HEK293 (cell line): ENCODE results near the gene HSH2D.
A peak's percentile ranks its signal among the peaks of the same experiment; 100 is the strongest.

ENCODE experiments used
- CTCF ChIA-PET: fragments of 350-600 bp; formaldehyde crosslinking; extraction: SDS; loops from one replicate; lab custom pipeline; 2021; ENCODE audit warnings: antibody characterized with exemption; lab: Yijun Ruan, JAX
- POLR2A ChIA-PET: fragments of 300-600 bp; formaldehyde crosslinking; extraction: SDS; loops from one replicate; lab custom pipeline; 2020; ENCODE audit warnings: antibody characterized with exemption, inconsistent platforms; lab: Yijun Ruan, JAX
- H3K27ac ChIP-seq: fragments of 200-500 bp; sonication (Bioruptor generic); 2 replicates; pipeline ENCODE4 v1.5.1; 2014; ENCODE audit warnings: low read depth, low read length, control low read depth, inconsistent platforms; ENCODE audit errors: extremely low read depth
- H3K36me3 ChIP-seq, 2 experiments: fragments of 200-500 bp in 1 of 2; sonication (Bioruptor generic) in 1 of 2; 1 replicate in 1 of 2; 2 replicates in 1 of 2; pipeline ENCODE4 v1.5.1; 2014 to 2017; ENCODE audit warnings: inconsistent platforms in 2 of 2, low read length in 2 of 2; ENCODE audit not compliant: control insufficient read depth in 2 of 2, insufficient read depth in 1 of 2
- H3K4me1 ChIP-seq: fragments of 200-500 bp; sonication (Bioruptor generic); 2 replicates; pipeline ENCODE4 v1.5.1; 2014; ENCODE audit warnings: mild to moderate bottlenecking, low read length, inconsistent platforms; ENCODE audit not compliant: control insufficient read depth, insufficient read depth
- H3K4me3 ChIP-seq: 2 replicates; pipeline ENCODE4 v1.5.1; 2011; ENCODE audit warnings: low read depth, mild to moderate bottlenecking, control low read depth, low read length, moderate library complexity
- H3K9me3 ChIP-seq: fragments of 200-500 bp; sonication (Bioruptor generic); 2 replicates; pipeline ENCODE4 v1.5.1; 2014; ENCODE audit warnings: low read depth, low read length, inconsistent platforms; ENCODE audit not compliant: control insufficient read depth, insufficient read depth
- KLF10 ChIP-seq: fragments of 450-650 bp; IDR thresholded peaks from 2 replicates; pipeline ENCODE4 v1.5.1; 2018; ENCODE audit warnings: missing biosample characterization, mild to moderate bottlenecking, missing genetic modification characterization
- MZF1 ChIP-seq: fragments of 450-650 bp; formaldehyde crosslinking; IDR thresholded peaks from 2 replicates; pipeline ENCODE4 v1.5.1; 2017; ENCODE audit warnings: missing biosample characterization, missing genetic modification characterization, borderline replicate concordance
- PRDM1 ChIP-seq: fragments of 450-650 bp; formaldehyde crosslinking; IDR thresholded peaks from 2 replicates; pipeline ENCODE4; 2016; ENCODE audit warnings: missing biosample characterization, missing genetic modification characterization
- SCRT1 ChIP-seq: fragments of 450-650 bp; formaldehyde crosslinking; IDR thresholded peaks from 2 replicates; pipeline ENCODE4 v1.5.1; 2016; ENCODE audit warnings: missing biosample characterization, missing genetic modification characterization, borderline replicate concordance
- ZNF140 ChIP-seq: fragments of 450-650 bp; formaldehyde crosslinking; IDR thresholded peaks from 2 replicates; pipeline ENCODE4 v1.5.1; 2016; ENCODE audit warnings: missing biosample characterization, missing genetic modification characterization
- ZNF16 ChIP-seq: fragments of 450-650 bp; formaldehyde crosslinking; IDR thresholded peaks from 2 replicates; pipeline ENCODE4 v1.5.1; 2016; ENCODE audit warnings: low read depth, missing biosample characterization, missing genetic modification characterization
- ZNF221 ChIP-seq: fragments of 450-650 bp; formaldehyde crosslinking; IDR thresholded peaks from 2 replicates; pipeline ENCODE4 v1.5.1; 2017; ENCODE audit warnings: missing biosample characterization, missing genetic modification characterization, borderline replicate concordance
- ZNF394 ChIP-seq: fragments of 450-650 bp; formaldehyde crosslinking; IDR thresholded peaks from 2 replicates; pipeline ENCODE4 v1.5.1; 2016; ENCODE audit warnings: missing biosample characterization, missing genetic modification characterization, mild to moderate bottlenecking, moderate library complexity, borderline replicate concordance
- ZNF404 ChIP-seq: fragments of 450-650 bp; formaldehyde crosslinking; IDR thresholded peaks from 2 replicates; pipeline ENCODE4 v1.5.1; 2017; ENCODE audit warnings: missing biosample characterization, missing genetic modification characterization
- ZNF423 ChIP-seq: fragments of 450-650 bp; formaldehyde crosslinking; IDR thresholded peaks from 2 replicates; pipeline ENCODE4 v1.5.1; 2016; ENCODE audit warnings: missing biosample characterization, missing genetic modification characterization
- ZNF549 ChIP-seq: fragments of 450-650 bp; IDR thresholded peaks from 2 replicates; pipeline ENCODE4 v1.5.1; 2018; ENCODE audit warnings: missing biosample characterization, missing genetic modification characterization, mild to moderate bottlenecking, inconsistent platforms, moderate library complexity
- ZNF585B ChIP-seq: fragments of 450-650 bp; formaldehyde crosslinking; IDR thresholded peaks from 2 replicates; pipeline ENCODE4 v1.5.1; 2016; ENCODE audit warnings: missing biosample characterization, missing genetic modification characterization
- ZNF610 ChIP-seq: fragments of 450-650 bp; formaldehyde crosslinking; IDR thresholded peaks from 2 replicates; pipeline ENCODE4 v1.5.1; 2016; ENCODE audit warnings: missing biosample characterization, missing genetic modification characterization, borderline replicate concordance
- ZNF623 ChIP-seq: fragments of 450-650 bp; formaldehyde crosslinking; IDR thresholded peaks from 2 replicates; pipeline ENCODE4 v1.5.1; 2016; ENCODE audit warnings: missing biosample characterization, missing genetic modification characterization
- ZNF785 ChIP-seq: fragments of 450-650 bp; formaldehyde crosslinking; IDR thresholded peaks from 2 replicates; pipeline ENCODE4 v1.5.1; 2016; ENCODE audit warnings: missing biosample characterization, missing genetic modification characterization
- TF ChIP-seq, protein P1 (sequence below): fragments of 450-650 bp; formaldehyde crosslinking; IDR thresholded peaks from 2 replicates; pipeline ENCODE4 v1.5.1; 2016; ENCODE audit warnings: missing biosample characterization, missing genetic modification characterization
- TF ChIP-seq, protein P2 (sequence below): fragments of 450-650 bp; formaldehyde crosslinking; IDR thresholded peaks from 2 replicates; pipeline ENCODE4 v1.5.1; 2016; ENCODE audit warnings: missing biosample characterization, missing genetic modification characterization
- TF ChIP-seq, protein P3 (sequence below): fragments of 450-650 bp; formaldehyde crosslinking; IDR thresholded peaks from 2 replicates; pipeline ENCODE4 v1.5.1; 2016; ENCODE audit warnings: missing biosample characterization, missing genetic modification characterization, low read depth
- TF ChIP-seq, protein P4 (sequence below): fragments of 450-650 bp; formaldehyde crosslinking; conservative IDR thresholded peaks from 2 replicates; pipeline ENCODE4 v1.5.1; 2016; ENCODE audit warnings: low read depth, missing biosample characterization, missing genetic modification characterization

HSH2D gene

DNA sequence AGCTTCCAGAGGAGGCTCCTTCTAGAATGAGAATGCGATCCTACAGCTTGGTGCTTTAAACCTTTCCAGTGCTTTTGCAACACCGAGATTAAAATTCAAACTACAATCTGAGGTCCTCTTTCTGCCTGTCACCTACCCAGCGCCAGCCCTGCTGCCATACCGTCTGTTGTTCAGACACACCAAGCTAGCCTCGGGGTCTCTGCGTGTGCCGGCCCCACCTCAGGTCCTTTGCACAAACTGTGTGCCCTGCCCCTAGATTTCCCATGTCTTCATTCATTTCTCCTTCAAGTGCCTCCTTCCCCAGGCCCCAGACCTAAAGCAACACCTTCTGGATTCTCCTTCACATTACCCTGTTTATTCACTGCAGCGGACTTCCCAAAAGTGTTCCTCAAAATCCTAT is 11.1 kb downstream of the HSH2D start:
- H3K4me3 ChIP-seq: no peak overlapping the region
- no peaks in the 10 kb centered on the region for H3K36me3 ChIP-seq
- ChIA-PET POLR2A (no interaction called here), CTCF (no interaction called here)
- TF ChIP-seq KLF10 (tag by site-specific recombination): no peak
- no peak for TF ChIP-seq ZNF549 (tag by site-specific recombination)
- no peak for TF ChIP-seq ZNF423 (tag by site-specific recombination)
- TF ChIP-seq ZNF585B (tag by site-specific recombination): no peak
- TF ChIP-seq ZNF623 (tag by site-specific recombination): peak; percentile 73
- TF ChIP-seq, protein P1, sequence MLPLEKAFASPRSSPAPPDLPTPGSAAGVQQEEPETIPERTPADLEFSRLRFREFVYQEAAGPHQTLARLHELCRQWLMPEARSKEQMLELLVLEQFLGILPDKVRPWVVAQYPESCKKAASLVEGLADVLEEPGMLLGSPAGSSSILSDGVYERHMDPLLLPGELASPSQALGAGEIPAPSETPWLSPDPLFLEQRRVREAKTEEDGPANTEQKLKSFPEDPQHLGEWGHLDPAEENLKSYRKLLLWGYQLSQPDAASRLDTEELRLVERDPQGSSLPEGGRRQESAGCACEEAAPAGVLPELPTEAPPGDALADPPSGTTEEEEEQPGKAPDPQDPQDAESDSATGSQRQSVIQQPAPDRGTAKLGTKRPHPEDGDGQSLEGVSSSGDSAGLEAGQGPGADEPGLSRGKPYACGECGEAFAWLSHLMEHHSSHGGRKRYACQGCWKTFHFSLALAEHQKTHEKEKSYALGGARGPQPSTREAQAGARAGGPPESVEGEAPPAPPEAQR: no peak
- H3K27ac ChIP-seq: no peak overlapping the region
- H3K9me3 ChIP-seq: no peaks in the 10 kb centered on the region
- H3K4me1 ChIP-seq: no peaks in the 10 kb centered on the region

DNA sequence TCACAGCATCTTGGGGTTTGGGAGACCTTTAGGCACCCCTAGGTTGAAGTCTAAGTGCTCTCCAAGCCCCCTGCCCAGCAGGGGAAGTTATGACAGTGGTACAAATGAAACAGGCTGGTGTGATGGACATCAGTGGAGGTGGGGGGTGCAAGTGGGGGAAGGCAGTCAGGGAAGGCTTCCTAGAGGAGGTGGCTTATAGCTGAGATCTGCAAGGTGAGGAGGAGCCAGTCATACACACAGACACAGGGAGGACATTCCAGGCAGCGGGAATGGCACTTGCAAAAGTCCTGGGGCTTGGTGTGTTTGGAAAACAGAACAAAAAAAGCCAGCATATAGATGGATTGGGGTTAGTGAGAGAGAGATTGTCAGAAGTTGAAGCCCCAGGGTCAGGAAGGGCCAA is 11.6 kb downstream of the HSH2D start:
- no peak for TF ChIP-seq ZNF785 (tag by site-specific recombination)
- TF ChIP-seq PRDM1 (tag by site-specific recombination): no peak
- no peak for TF ChIP-seq ZNF610 (tag by site-specific recombination)
- no peak overlapping the region for H3K27ac ChIP-seq
- no peaks in the 10 kb centered on the region for H3K4me1 ChIP-seq
- H3K9me3 ChIP-seq: no peaks in the 10 kb centered on the region
- H3K36me3 ChIP-seq: no peaks in the 10 kb centered on the region
- CTCF ChIA-PET: interaction anchor here (0.7 kb wide), 1 partner anchor 42 kb away, joined by 3 read pairs; no protein-coding TSS in a partner anchor
- no peak overlapping the region for H3K4me3 ChIP-seq
- POLR2A ChIA-PET: no interaction called here

DNA sequence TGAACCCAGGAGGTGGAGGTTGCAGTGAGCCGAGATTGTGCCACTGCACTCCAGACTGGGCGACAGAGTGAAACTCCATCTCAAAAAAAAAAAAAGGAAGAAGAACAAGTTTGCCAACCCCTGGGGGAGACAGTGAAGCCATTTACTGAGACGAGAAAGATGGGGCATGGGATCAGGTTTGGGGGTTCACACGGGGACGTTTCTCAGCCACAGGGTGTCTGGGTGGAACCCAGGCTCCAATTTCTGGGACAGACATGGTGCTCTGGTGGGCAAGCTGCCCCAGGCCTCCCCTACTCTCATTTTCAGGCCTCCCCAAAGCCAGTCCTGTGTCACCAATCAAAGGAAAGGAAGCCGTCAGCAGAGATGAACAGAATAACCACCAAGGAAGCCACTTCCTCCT is 13.4 kb downstream of the HSH2D start:
- Histone ChIP-seq H3K9me3 (no peaks in the 10 kb centered on the region), H3K4me3 (no peak overlapping the region)
- POLR2A ChIA-PET: no interaction called here
- no peak for TF ChIP-seq ZNF394
- TF ChIP-seq, protein P2, sequence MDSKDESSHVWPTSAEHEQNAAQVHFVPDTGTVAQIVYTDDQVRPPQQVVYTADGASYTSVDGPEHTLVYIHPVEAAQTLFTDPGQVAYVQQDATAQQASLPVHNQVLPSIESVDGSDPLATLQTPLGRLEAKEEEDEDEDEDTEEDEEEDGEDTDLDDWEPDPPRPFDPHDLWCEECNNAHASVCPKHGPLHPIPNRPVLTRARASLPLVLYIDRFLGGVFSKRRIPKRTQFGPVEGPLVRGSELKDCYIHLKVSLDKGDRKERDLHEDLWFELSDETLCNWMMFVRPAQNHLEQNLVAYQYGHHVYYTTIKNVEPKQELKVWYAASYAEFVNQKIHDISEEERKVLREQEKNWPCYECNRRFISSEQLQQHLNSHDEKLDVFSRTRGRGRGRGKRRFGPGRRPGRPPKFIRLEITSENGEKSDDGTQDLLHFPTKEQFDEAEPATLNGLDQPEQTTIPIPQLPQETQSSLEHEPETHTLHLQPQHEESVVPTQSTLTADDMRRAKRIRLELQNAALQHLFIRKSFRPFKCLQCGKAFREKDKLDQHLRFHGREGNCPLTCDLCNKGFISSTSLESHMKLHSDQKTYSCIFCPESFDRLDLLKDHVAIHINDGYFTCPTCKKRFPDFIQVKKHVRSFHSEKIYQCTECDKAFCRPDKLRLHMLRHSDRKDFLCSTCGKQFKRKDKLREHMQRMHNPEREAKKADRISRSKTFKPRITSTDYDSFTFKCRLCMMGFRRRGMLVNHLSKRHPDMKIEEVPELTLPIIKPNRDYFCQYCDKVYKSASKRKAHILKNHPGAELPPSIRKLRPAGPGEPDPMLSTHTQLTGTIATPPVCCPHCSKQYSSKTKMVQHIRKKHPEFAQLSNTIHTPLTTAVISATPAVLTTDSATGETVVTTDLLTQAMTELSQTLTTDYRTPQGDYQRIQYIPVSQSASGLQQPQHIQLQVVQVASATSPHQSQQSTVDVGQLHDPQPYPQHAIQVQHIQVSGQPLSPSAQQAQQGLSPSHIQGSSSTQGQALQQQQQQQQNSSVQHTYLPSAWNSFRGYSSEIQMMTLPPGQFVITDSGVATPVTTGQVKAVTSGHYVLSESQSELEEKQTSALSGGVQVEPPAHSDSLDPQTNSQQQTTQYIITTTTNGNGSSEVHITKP (tag by site-specific recombination): peak; percentile 70
- TF ChIP-seq, all 188 proteins: peak for 1
- CTCF ChIA-PET: no interaction called here
- Histone ChIP-seq H3K36me3 (no peaks in the 10 kb centered on the region), H3K4me1 (no peaks in the 10 kb centered on the region), H3K27ac (no peak overlapping the region)

DNA sequence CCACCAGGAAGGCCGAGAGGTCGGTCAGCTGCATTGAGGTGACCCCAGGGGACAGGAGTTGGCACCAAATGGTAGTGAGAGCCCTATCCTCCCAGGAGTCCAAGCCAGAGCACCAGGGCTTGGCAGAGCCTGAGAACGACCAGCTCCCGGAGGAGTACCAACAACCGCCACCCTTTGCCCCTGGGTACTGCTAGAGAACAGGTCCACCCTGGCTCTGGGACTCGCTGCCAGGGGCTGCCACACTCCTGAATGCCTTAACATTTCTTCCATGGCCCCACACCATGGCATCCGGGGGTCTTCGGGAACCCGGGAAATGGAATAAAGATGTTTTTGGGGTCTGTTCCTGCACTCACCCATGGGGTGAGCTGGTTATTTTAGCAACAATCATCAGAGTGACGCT is 14.1 kb downstream of the HSH2D start:
- no peak overlapping the region for H3K27ac ChIP-seq
- H3K9me3 ChIP-seq: no peaks in the 10 kb centered on the region
- no peaks in the 10 kb centered on the region for H3K36me3 ChIP-seq
- no peaks in the 10 kb centered on the region for H3K4me1 ChIP-seq
- ChIA-PET POLR2A (no interaction called here), CTCF (interaction anchor here (0.7 kb wide), 1 partner anchor 23 kb away, joined by 3 read pairs; no protein-coding TSS in a partner anchor)
- H3K4me3 ChIP-seq: no peak overlapping the region
- no peak for TF ChIP-seq SCRT1 (tag by site-specific recombination)
- TF ChIP-seq ZNF16 (tag by site-specific recombination): no peak
- TF ChIP-seq, protein P3, sequence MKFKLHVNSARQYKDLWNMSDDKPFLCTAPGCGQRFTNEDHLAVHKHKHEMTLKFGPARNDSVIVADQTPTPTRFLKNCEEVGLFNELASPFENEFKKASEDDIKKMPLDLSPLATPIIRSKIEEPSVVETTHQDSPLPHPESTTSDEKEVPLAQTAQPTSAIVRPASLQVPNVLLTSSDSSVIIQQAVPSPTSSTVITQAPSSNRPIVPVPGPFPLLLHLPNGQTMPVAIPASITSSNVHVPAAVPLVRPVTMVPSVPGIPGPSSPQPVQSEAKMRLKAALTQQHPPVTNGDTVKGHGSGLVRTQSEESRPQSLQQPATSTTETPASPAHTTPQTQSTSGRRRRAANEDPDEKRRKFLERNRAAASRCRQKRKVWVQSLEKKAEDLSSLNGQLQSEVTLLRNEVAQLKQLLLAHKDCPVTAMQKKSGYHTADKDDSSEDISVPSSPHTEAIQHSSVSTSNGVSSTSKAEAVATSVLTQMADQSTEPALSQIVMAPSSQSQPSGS (tag by site-specific recombination): no peak
- no peak for TF ChIP-seq ZNF140 (tag by site-specific recombination)
- no peak for TF ChIP-seq ZNF404 (tag by site-specific recombination)
- TF ChIP-seq, protein P4, sequence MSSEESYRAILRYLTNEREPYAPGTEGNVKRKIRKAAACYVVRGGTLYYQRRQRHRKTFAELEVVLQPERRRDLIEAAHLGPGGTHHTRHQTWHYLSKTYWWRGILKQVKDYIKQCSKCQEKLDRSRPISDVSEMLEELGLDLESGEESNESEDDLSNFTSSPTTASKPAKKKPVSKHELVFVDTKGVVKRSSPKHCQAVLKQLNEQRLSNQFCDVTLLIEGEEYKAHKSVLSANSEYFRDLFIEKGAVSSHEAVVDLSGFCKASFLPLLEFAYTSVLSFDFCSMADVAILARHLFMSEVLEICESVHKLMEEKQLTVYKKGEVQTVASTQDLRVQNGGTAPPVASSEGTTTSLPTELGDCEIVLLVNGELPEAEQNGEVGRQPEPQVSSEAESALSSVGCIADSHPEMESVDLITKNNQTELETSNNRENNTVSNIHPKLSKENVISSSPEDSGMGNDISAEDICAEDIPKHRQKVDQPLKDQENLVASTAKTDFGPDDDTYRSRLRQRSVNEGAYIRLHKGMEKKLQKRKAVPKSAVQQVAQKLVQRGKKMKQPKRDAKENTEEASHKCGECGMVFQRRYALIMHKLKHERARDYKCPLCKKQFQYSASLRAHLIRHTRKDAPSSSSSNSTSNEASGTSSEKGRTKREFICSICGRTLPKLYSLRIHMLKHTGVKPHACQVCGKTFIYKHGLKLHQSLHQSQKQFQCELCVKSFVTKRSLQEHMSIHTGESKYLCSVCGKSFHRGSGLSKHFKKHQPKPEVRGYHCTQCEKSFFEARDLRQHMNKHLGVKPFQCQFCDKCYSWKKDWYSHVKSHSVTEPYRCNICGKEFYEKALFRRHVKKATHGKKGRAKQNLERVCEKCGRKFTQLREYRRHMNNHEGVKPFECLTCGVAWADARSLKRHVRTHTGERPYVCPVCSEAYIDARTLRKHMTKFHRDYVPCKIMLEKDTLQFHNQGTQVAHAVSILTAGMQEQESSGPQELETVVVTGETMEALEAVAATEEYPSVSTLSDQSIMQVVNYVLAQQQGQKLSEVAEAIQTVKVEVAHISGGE (tag by site-specific recombination): no peak
- no peak for TF ChIP-seq ZNF221 (tag by site-specific recombination)
- TF ChIP-seq MZF1 (tag by site-specific recombination): no peak
